GM18861 (cell line): ENCODE results near the gene SLC26A11.

Experiments
- ATAC-seq: cut with Tn5 transposase; IDR thresholded peaks from one replicate; pipeline ENCODE4 v1.9.1; 2021; ENCODE audit not compliant: unreplicated experiment

Gene SLC26A11

GRCh38 chr17:80277751-80278671 is 57.8 kb downstream of the SLC26A11 start:
- no peak for ATAC-seq

GRCh38 chr17:80279895-80280294 is 59.7 kb downstream of the SLC26A11 start:
- no peak for ATAC-seq

GRCh38 chr17:80281516-80281915 is 61.3 kb downstream of the SLC26A11 start:
- no peak for ATAC-seq

GRCh38 chr17:80283116-80283852 is 63.1 kb downstream of the SLC26A11 start:
- ATAC-seq, result no peak

- ATAC-seq, result no peak
Measured at GRCh38 chr17:80284631-80285030, 64.4 kb downstream of the SLC26A11 start.

- ATAC-seq, result no peak
Measured at GRCh38 chr17:80285237-80285920, 65.2 kb downstream of the SLC26A11 start.

- ATAC-seq, result no peak
Measured at GRCh38 chr17:80286638-80286960, 66.4 kb downstream of the SLC26A11 start.

GRCh38 chr17:80287038-80287437 is 66.8 kb downstream of the SLC26A11 start:
- ATAC-seq, result no peak

- ATAC-seq, result no peak
Measured at GRCh38 chr17:80287806-80288567, 67.8 kb downstream of the SLC26A11 start.

- no peak for ATAC-seq
Measured at GRCh38 chr17:80289616-80290015, 69.4 kb downstream of the SLC26A11 start.

GRCh38 chr17:80290156-80290555 is 69.9 kb downstream of the SLC26A11 start:
- no peak for ATAC-seq

GRCh38 chr17:80291260-80291659 is 71.0 kb downstream of the SLC26A11 start:
- ATAC-seq, result no peak

- ATAC-seq, result no peak
Measured at GRCh38 chr17:80291691-80292487, 71.7 kb downstream of the SLC26A11 start.

GRCh38 chr17:80292521-80292971 is 72.3 kb downstream of the SLC26A11 start:
- no peak for ATAC-seq

- no peak for ATAC-seq
Measured at GRCh38 chr17:80294210-80294609, 74.0 kb downstream of the SLC26A11 start.

GRCh38 chr17:80294653-80295052 is 74.4 kb downstream of the SLC26A11 start:
- ATAC-seq, result no peak

- ATAC-seq, result no peak
Measured at GRCh38 chr17:80295146-80295545, 74.9 kb downstream of the SLC26A11 start.

GRCh38 chr17:80295559-80295958 is 75.3 kb downstream of the SLC26A11 start:
- no peak for ATAC-seq

- no peak for ATAC-seq
Measured at GRCh38 chr17:80296221-80296620, 76.0 kb downstream of the SLC26A11 start.

GRCh38 chr17:80297996-80298560 is 77.9 kb downstream of the SLC26A11 start:
- no peak for ATAC-seq
